HEK293 (cell line): Measurements from ENCODE around the gene WDR82.

Source experiments
- CTCF ChIA-PET: fragments of 350-600 bp; formaldehyde crosslinking; extraction: SDS; loops from one replicate; lab custom pipeline; 2021; ENCODE audit warnings: antibody characterized with exemption; lab: Yijun Ruan, JAX
- POLR2A ChIA-PET: fragments of 300-600 bp; formaldehyde crosslinking; extraction: SDS; loops from one replicate; lab custom pipeline; 2020; ENCODE audit warnings: antibody characterized with exemption, inconsistent platforms; lab: Yijun Ruan, JAX
- H3K27ac ChIP-seq: fragments of 200-500 bp; sonication (Bioruptor generic); 2 replicates; pipeline ENCODE4 v1.5.1; 2014; ENCODE audit warnings: low read depth, low read length, control low read depth, inconsistent platforms; ENCODE audit errors: extremely low read depth
- H3K36me3 ChIP-seq, 2 experiments: fragments of 200-500 bp in 1 of 2; sonication (Bioruptor generic) in 1 of 2; 1 replicate in 1 of 2; 2 replicates in 1 of 2; pipeline ENCODE4 v1.5.1; 2014 to 2017; ENCODE audit warnings: inconsistent platforms in 2 of 2, low read length in 2 of 2; ENCODE audit not compliant: control insufficient read depth in 2 of 2, insufficient read depth in 1 of 2
- H3K4me1 ChIP-seq: fragments of 200-500 bp; sonication (Bioruptor generic); 2 replicates; pipeline ENCODE4 v1.5.1; 2014; ENCODE audit warnings: mild to moderate bottlenecking, low read length, inconsistent platforms; ENCODE audit not compliant: control insufficient read depth, insufficient read depth
- H3K4me3 ChIP-seq: 2 replicates; pipeline ENCODE4 v1.5.1; 2011; ENCODE audit warnings: low read depth, mild to moderate bottlenecking, control low read depth, low read length, moderate library complexity
- H3K9me3 ChIP-seq: fragments of 200-500 bp; sonication (Bioruptor generic); 2 replicates; pipeline ENCODE4 v1.5.1; 2014; ENCODE audit warnings: low read depth, low read length, inconsistent platforms; ENCODE audit not compliant: control insufficient read depth, insufficient read depth
- GLIS1 ChIP-seq: fragments of 450-650 bp; formaldehyde crosslinking; IDR thresholded peaks from 2 replicates; pipeline ENCODE4 v1.5.1; 2016; ENCODE audit warnings: missing biosample characterization, missing genetic modification characterization
- INSM2 ChIP-seq: fragments of 450-650 bp; formaldehyde crosslinking; IDR thresholded peaks from 2 replicates; pipeline ENCODE4 v1.5.1; 2016; ENCODE audit warnings: missing biosample characterization, missing genetic modification characterization
- PRDM10 ChIP-seq: fragments of 450-650 bp; formaldehyde crosslinking; IDR thresholded peaks from 2 replicates; pipeline ENCODE4 v1.5.1; 2016; ENCODE audit warnings: missing biosample characterization, missing genetic modification characterization
- RBAK ChIP-seq: fragments of 450-650 bp; formaldehyde crosslinking; IDR thresholded peaks from 2 replicates; pipeline ENCODE4 v1.5.1; 2016; ENCODE audit warnings: missing biosample characterization, missing genetic modification characterization
- ZBTB48 ChIP-seq: fragments of 450-650 bp; formaldehyde crosslinking; IDR thresholded peaks from 2 replicates; pipeline ENCODE4 v1.5.1; 2016; ENCODE audit warnings: missing biosample characterization, missing genetic modification characterization
- ZIC2 ChIP-seq: fragments of 450-650 bp; formaldehyde crosslinking; IDR thresholded peaks from 2 replicates; pipeline ENCODE4 v1.5.1; 2016; ENCODE audit warnings: missing biosample characterization, missing genetic modification characterization
- ZNF121 ChIP-seq: fragments of 450-650 bp; formaldehyde crosslinking; IDR thresholded peaks from 2 replicates; pipeline ENCODE4 v1.5.1; 2016; ENCODE audit warnings: missing biosample characterization, missing genetic modification characterization
- ZNF146 ChIP-seq: fragments of 450-650 bp; formaldehyde crosslinking; IDR thresholded peaks from 2 replicates; pipeline ENCODE4 v1.5.1; 2016; ENCODE audit warnings: missing biosample characterization, missing genetic modification characterization
- ZNF211 ChIP-seq: fragments of 450-650 bp; formaldehyde crosslinking; IDR thresholded peaks from 2 replicates; pipeline ENCODE4 v1.5.1; 2016; ENCODE audit warnings: low read depth, missing biosample characterization, missing genetic modification characterization
- ZNF23 ChIP-seq: fragments of 450-650 bp; formaldehyde crosslinking; IDR thresholded peaks from 2 replicates; pipeline ENCODE4 v1.5.1; 2016; ENCODE audit warnings: missing biosample characterization, missing genetic modification characterization, borderline replicate concordance
- ZNF239 ChIP-seq: fragments of 450-650 bp; formaldehyde crosslinking; IDR thresholded peaks from 2 replicates; pipeline ENCODE4 v1.5.1; 2016; ENCODE audit warnings: missing biosample characterization, missing genetic modification characterization
- ZNF350 ChIP-seq: fragments of 450-650 bp; formaldehyde crosslinking; IDR thresholded peaks from 2 replicates; pipeline ENCODE4 v1.5.0; 2017; ENCODE audit warnings: missing biosample characterization, mild to moderate bottlenecking, missing genetic modification characterization
- ZNF394 ChIP-seq: fragments of 450-650 bp; formaldehyde crosslinking; IDR thresholded peaks from 2 replicates; pipeline ENCODE4 v1.5.1; 2016; ENCODE audit warnings: missing biosample characterization, missing genetic modification characterization, mild to moderate bottlenecking, moderate library complexity, borderline replicate concordance
- ZNF416 ChIP-seq: fragments of 450-650 bp; formaldehyde crosslinking; IDR thresholded peaks from 2 replicates; pipeline ENCODE4 v1.5.1; 2016; ENCODE audit warnings: missing biosample characterization, missing genetic modification characterization
- ZNF488 ChIP-seq: fragments of 450-650 bp; formaldehyde crosslinking; IDR thresholded peaks from 2 replicates; pipeline ENCODE4 v1.5.1; 2016; ENCODE audit warnings: missing biosample characterization, missing genetic modification characterization
- ZNF610 ChIP-seq: fragments of 450-650 bp; formaldehyde crosslinking; IDR thresholded peaks from 2 replicates; pipeline ENCODE4 v1.5.1; 2016; ENCODE audit warnings: missing biosample characterization, missing genetic modification characterization, borderline replicate concordance
- ZNF624 ChIP-seq: fragments of 450-650 bp; formaldehyde crosslinking; IDR thresholded peaks from 2 replicates; pipeline ENCODE4 v1.5.1; 2017; ENCODE audit warnings: missing biosample characterization, missing genetic modification characterization
- ZNF629 ChIP-seq: fragments of 450-650 bp; formaldehyde crosslinking; IDR thresholded peaks from 2 replicates; pipeline ENCODE4 v1.5.1; 2017; ENCODE audit warnings: missing biosample characterization, missing genetic modification characterization
- ZSCAN30 ChIP-seq: fragments of 450-650 bp; IDR thresholded peaks from 2 replicates; pipeline ENCODE4 v1.5.1; 2018; ENCODE audit warnings: missing biosample characterization, mild to moderate bottlenecking, missing genetic modification characterization, moderate library complexity

Gene WDR82

GRCh38 chr3:52250122-52250521, 28.3 kb downstream of the WDR82 start (continued):
- TF ChIP-seq PRDM10 (tag by site-specific recombination) (no peak), ZNF629 (tag by site-specific recombination) (no peak), ZNF394 (no peak), ZNF350 (no peak), INSM2 (tag by site-specific recombination) (no peak), GLIS1 (no peak), RBAK (tag by site-specific recombination) (no peak), ZNF23 (tag by site-specific recombination) (no peak), ZNF121 (tag by site-specific recombination) (no peak)

GRCh38 chr3:52249683-52250082, 28.8 kb downstream of the WDR82 start:
- CTCF ChIA-PET: interaction anchor here (0.9 to 2.2 kb wide), 2 partner anchors 18 to 39 kb away, joined by 3 to 8 read pairs; no protein-coding TSS in a partner anchor
- no peak overlapping the region for H3K4me3 ChIP-seq
- peaks cover 5 to 64% of the 10 kb centered on the region in 2 experiments; a peak in 2 of 3 replicates for H3K36me3 ChIP-seq
- H3K9me3 ChIP-seq: no peaks in the 10 kb centered on the region
- POLR2A ChIA-PET: interaction anchor here (0.7 to 2.4 kb wide), 2 partner anchors 9 to 11 kb away, joined by 3 to 6 read pairs; partner anchors contain the start of gene TWF2
- H3K4me1 ChIP-seq: no peaks in the 10 kb centered on the region; the same call in 1 of the 2 replicates
- TF ChIP-seq ZNF146 (tag by site-specific recombination): no peak
- no peak for TF ChIP-seq ZNF488 (tag by site-specific recombination)
- TF ChIP-seq ZNF624 (tag by site-specific recombination): no peak
- TF ChIP-seq ZNF610 (tag by site-specific recombination): no peak
- no peak for TF ChIP-seq ZNF211 (tag by site-specific recombination)
- no peak for TF ChIP-seq ZBTB48 (tag by site-specific recombination)
- TF ChIP-seq ZSCAN30 (tag by site-specific recombination): no peak
- no peak for TF ChIP-seq ZNF416 (tag by site-specific recombination)
- no peak for TF ChIP-seq ZIC2 (tag by site-specific recombination)
- no peak for TF ChIP-seq ZNF239 (tag by site-specific recombination)
- H3K27ac ChIP-seq: no peak overlapping the region
